HEK293 (cell line): ENCODE results near the gene UGGT2.
"Not testable (repeated sequence)": the region's sequence is repeated elsewhere in the genome, so short reads cannot be mapped to it uniquely, and the experiment has no call there.

Source experiments
- CTCF ChIA-PET: fragments of 350-600 bp; formaldehyde crosslinking; extraction: SDS; loops from one replicate; lab custom pipeline; 2021; ENCODE audit warnings: antibody characterized with exemption; lab: Yijun Ruan, JAX
- POLR2A ChIA-PET: fragments of 300-600 bp; formaldehyde crosslinking; extraction: SDS; loops from one replicate; lab custom pipeline; 2020; ENCODE audit warnings: antibody characterized with exemption, inconsistent platforms; lab: Yijun Ruan, JAX
- H3K27ac ChIP-seq: fragments of 200-500 bp; sonication (Bioruptor generic); 2 replicates; pipeline ENCODE4 v1.5.1; 2014; ENCODE audit warnings: low read depth, low read length, control low read depth, inconsistent platforms; ENCODE audit errors: extremely low read depth
- H3K36me3 ChIP-seq, 2 experiments: fragments of 200-500 bp in 1 of 2; sonication (Bioruptor generic) in 1 of 2; 1 replicate in 1 of 2; 2 replicates in 1 of 2; pipeline ENCODE4 v1.5.1; 2014 to 2017; ENCODE audit warnings: inconsistent platforms in 2 of 2, low read length in 2 of 2; ENCODE audit not compliant: control insufficient read depth in 2 of 2, insufficient read depth in 1 of 2
- H3K4me1 ChIP-seq: fragments of 200-500 bp; sonication (Bioruptor generic); 2 replicates; pipeline ENCODE4 v1.5.1; 2014; ENCODE audit warnings: mild to moderate bottlenecking, low read length, inconsistent platforms; ENCODE audit not compliant: control insufficient read depth, insufficient read depth
- H3K4me3 ChIP-seq: 2 replicates; pipeline ENCODE4 v1.5.1; 2011; ENCODE audit warnings: low read depth, mild to moderate bottlenecking, control low read depth, low read length, moderate library complexity
- H3K9me3 ChIP-seq: fragments of 200-500 bp; sonication (Bioruptor generic); 2 replicates; pipeline ENCODE4 v1.5.1; 2014; ENCODE audit warnings: low read depth, low read length, inconsistent platforms; ENCODE audit not compliant: control insufficient read depth, insufficient read depth
- BCL11A ChIP-seq: fragments of 450-650 bp; formaldehyde crosslinking; IDR thresholded peaks from 2 replicates; pipeline ENCODE4 v1.5.1; 2016; ENCODE audit warnings: low read depth, missing biosample characterization, missing genetic modification characterization
- GLIS2 ChIP-seq: fragments of 450-650 bp; formaldehyde crosslinking; IDR thresholded peaks from 2 replicates; pipeline ENCODE4 v1.5.1; 2016; ENCODE audit warnings: missing biosample characterization, missing genetic modification characterization
- KLF8 ChIP-seq: fragments of 450-650 bp; formaldehyde crosslinking; IDR thresholded peaks from 2 replicates; pipeline ENCODE4 v1.5.1; 2016; ENCODE audit warnings: missing biosample characterization, missing genetic modification characterization
- REPIN1 ChIP-seq: fragments of 450-650 bp; formaldehyde crosslinking; IDR thresholded peaks from 2 replicates; pipeline ENCODE4 v1.5.1; 2017; ENCODE audit warnings: missing biosample characterization, missing genetic modification characterization, low read depth
- SP3 ChIP-seq: fragments of 450-650 bp; formaldehyde crosslinking; IDR thresholded peaks from 2 replicates; pipeline ENCODE4 v1.5.1; 2016; ENCODE audit warnings: missing biosample characterization, missing genetic modification characterization
- TRIM28 ChIP-seq: IDR thresholded peaks from 2 replicates; pipeline ENCODE4 v1.6.1; 2011; ENCODE audit warnings: low read length, control low read depth, borderline replicate concordance
- WT1 ChIP-seq: fragments of 450-650 bp; formaldehyde crosslinking; IDR thresholded peaks from 2 replicates; pipeline ENCODE4 v1.5.1; 2016; ENCODE audit warnings: missing biosample characterization, missing genetic modification characterization
- ZNF121 ChIP-seq: fragments of 450-650 bp; formaldehyde crosslinking; IDR thresholded peaks from 2 replicates; pipeline ENCODE4 v1.5.1; 2016; ENCODE audit warnings: missing biosample characterization, missing genetic modification characterization
- ZNF19 ChIP-seq: fragments of 450-650 bp; formaldehyde crosslinking; IDR thresholded peaks from 2 replicates; pipeline ENCODE4; 2016; ENCODE audit warnings: missing biosample characterization, missing genetic modification characterization, low read depth
- ZNF24 ChIP-seq: fragments of 450-650 bp; formaldehyde crosslinking; IDR thresholded peaks from 2 replicates; pipeline ENCODE4 v1.5.1; 2016; ENCODE audit warnings: missing biosample characterization, missing genetic modification characterization
- ZNF274 ChIP-seq, 2 experiments: fragments of 200-500 bp in 1 of 2; fragments of 450-650 bp in 1 of 2; sonication (Bioruptor generic) in 1 of 2; formaldehyde crosslinking in 1 of 2; IDR thresholded peaks; 2 replicates each; pipeline versions ENCODE4 v1.5.1 to v1.6.1; 2014 to 2016; ENCODE audit warnings: borderline replicate concordance in 1 of 2, inconsistent platforms in 1 of 2, low read length in 1 of 2, missing biosample characterization in 1 of 2, missing genetic modification characterization in 1 of 2
- ZNF426 ChIP-seq: fragments of 450-650 bp; formaldehyde crosslinking; IDR thresholded peaks from 2 replicates; pipeline ENCODE4 v1.5.1; 2017; ENCODE audit warnings: missing biosample characterization, missing genetic modification characterization, mild to moderate bottlenecking, inconsistent platforms, moderate library complexity
- ZNF558 ChIP-seq: fragments of 450-650 bp; formaldehyde crosslinking; IDR thresholded peaks from 2 replicates; pipeline ENCODE4 v1.5.1; 2016; ENCODE audit warnings: missing biosample characterization, missing genetic modification characterization
- ZNF560 ChIP-seq: fragments of 450-650 bp; formaldehyde crosslinking; IDR thresholded peaks from 2 replicates; pipeline ENCODE4 v1.5.1; 2017; ENCODE audit warnings: missing biosample characterization, missing genetic modification characterization, borderline replicate concordance
- ZNF561 ChIP-seq: fragments of 450-650 bp; IDR thresholded peaks from 2 replicates; pipeline ENCODE4 v1.5.1; 2018; ENCODE audit warnings: missing biosample characterization, missing genetic modification characterization, borderline replicate concordance
- ZNF654 ChIP-seq: fragments of 450-650 bp; formaldehyde crosslinking; IDR thresholded peaks from 2 replicates; pipeline ENCODE4 v1.5.1; 2016; ENCODE audit warnings: low read depth, missing biosample characterization, missing genetic modification characterization
- ZNF660 ChIP-seq: fragments of 450-650 bp; IDR thresholded peaks from 2 replicates; pipeline ENCODE4 v1.5.1; 2018; ENCODE audit warnings: missing biosample characterization, mild to moderate bottlenecking, missing genetic modification characterization
- ZNF677 ChIP-seq: fragments of 450-650 bp; IDR thresholded peaks from 2 replicates; pipeline ENCODE4 v1.5.0; 2018; ENCODE audit warnings: missing biosample characterization, mild to moderate bottlenecking, missing genetic modification characterization, moderate library complexity
- TF ChIP-seq, protein P1 (sequence below): fragments of 450-650 bp; formaldehyde crosslinking; IDR thresholded peaks from 2 replicates; pipeline ENCODE4 v1.5.1; 2016; ENCODE audit warnings: missing biosample characterization, missing genetic modification characterization
- TF ChIP-seq, protein P2 (sequence below): fragments of 450-650 bp; IDR thresholded peaks from 2 replicates; pipeline ENCODE4 v1.5.1; 2018; ENCODE audit warnings: missing biosample characterization, mild to moderate bottlenecking, missing genetic modification characterization
- TF ChIP-seq, protein P3 (sequence below): fragments of 450-650 bp; formaldehyde crosslinking; IDR thresholded peaks from 2 replicates; pipeline ENCODE4 v1.5.1; 2016; ENCODE audit warnings: missing biosample characterization, missing genetic modification characterization
- TF ChIP-seq, protein P4 (sequence below): fragments of 450-650 bp; formaldehyde crosslinking; IDR thresholded peaks from 2 replicates; pipeline ENCODE4 v1.5.1; 2016; ENCODE audit warnings: missing biosample characterization, missing genetic modification characterization
- TF ChIP-seq, protein P5 (sequence below): fragments of 450-650 bp; formaldehyde crosslinking; IDR thresholded peaks from 2 replicates; pipeline ENCODE4 v1.5.1; 2017; ENCODE audit warnings: missing biosample characterization, missing genetic modification characterization

The UGGT2 gene

DNA sequence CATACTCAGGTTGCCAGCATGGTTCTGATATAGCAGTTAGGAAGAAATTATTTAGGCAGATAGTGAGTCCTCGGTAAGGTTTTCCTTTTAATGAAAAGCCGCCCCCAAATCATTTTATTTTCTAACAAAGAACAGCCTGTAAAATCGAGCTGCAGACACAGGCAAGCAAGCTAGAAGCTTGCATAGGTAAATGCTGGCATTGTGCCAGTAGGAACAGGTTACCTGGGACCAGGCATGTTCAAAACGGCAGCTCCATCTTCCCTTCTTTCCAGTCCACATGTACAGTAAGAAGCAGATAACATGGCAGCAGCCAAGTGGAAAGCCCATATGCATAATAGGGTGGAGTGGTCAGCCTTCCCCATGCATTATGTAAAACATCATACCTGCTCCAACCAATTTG lies 71.1 kb downstream of the UGGT2 start:
- POLR2A ChIA-PET, result no interaction called here
- TF ChIP-seq TRIM28 (no peak), ZNF558 (tag by site-specific recombination) (no peak), ZNF677 (tag by site-specific recombination) (no peak), ZNF24 (tag by site-specific recombination) (no peak), KLF8 (no peak), ZNF19 (tag by site-specific recombination) (no peak), ZNF560 (no peak), ZNF654 (tag by site-specific recombination) (no peak)
- TF ChIP-seq, protein P1, sequence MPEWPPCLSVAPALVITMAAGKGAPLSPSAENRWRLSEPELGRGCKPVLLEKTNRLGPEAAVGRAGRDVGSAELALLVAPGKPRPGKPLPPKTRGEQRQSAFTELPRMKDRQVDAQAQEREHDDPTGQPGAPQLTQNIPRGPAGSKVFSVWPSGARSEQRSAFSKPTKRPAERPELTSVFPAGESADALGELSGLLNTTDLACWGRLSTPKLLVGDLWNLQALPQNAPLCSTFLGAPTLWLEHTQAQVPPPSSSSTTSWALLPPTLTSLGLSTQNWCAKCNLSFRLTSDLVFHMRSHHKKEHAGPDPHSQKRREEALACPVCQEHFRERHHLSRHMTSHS (tag by site-specific recombination), result no peak
- TF ChIP-seq, all 188 proteins: peak for 0
- Histone ChIP-seq H3K9me3 (no peaks in the 10 kb centered on the region), H3K4me3 (no peak overlapping the region), H3K36me3 (no peaks in the 10 kb centered on the region), H3K27ac (no peak overlapping the region), H3K4me1 (no peaks in the 10 kb centered on the region)
- CTCF ChIA-PET, result interaction anchor here (1.0 kb wide), 3 partner anchors 21 to 488 kb away, joined by 3 to 4 read pairs (median 3); no protein-coding TSS in a partner anchor

DNA sequence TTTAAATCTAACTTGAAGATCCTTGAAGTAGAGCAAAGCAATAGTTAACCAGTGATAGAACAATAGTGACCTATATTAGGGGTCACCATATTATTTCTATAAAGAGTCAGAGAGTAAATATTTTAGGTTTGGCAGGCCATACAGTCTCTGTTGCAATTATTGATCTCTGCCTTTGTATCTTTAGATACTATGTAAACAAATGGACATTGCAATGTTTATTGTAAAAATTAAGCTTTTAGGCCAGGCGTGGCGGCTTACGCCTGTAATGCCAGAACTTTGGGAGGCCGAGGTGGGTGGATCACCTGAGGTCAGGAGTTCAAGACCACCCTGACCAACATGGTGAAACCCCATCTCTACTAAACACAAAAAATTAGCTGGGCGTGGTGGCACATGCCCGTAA lies 80.5 kb downstream of the UGGT2 start:
- POLR2A ChIA-PET, result not testable (repeated sequence)

DNA sequence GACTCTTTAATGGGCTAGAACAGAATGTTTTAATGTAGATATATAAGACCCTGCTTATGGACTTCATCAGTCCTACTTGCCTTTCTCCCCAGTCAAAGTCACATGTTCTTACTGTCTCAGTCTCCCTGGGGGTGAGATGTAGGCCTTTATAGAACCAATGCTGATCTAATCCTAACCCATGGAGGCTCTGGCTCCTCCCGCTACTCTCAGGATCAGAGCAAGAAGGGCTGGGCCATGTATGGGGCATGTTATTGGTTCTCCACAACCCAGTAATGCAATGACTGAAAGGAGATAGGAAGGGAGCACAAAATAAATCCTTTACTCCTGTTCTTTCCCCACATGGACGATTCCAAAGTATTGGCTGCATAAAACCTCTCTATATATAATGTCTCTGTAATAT lies 82.3 kb downstream of the UGGT2 start:
- Histone ChIP-seq H3K9me3 (no peaks in the 10 kb centered on the region), H3K36me3 (peaks cover 0 to 16% of the 10 kb centered on the region in 2 experiments; a peak in 1 of 3 replicates), H3K4me1 (no peaks in the 10 kb centered on the region), H3K27ac (no peak overlapping the region), H3K4me3 (no peak overlapping the region)
- POLR2A ChIA-PET, result no interaction called here
- TF ChIP-seq ZNF121 (tag by site-specific recombination), result no peak
- CTCF ChIA-PET, result no interaction called here

More for the DNA sequence above, 80.5 kb downstream of the UGGT2 start:
- not testable (repeated sequence) for H3K27ac ChIP-seq, H3K4me1 ChIP-seq, H3K9me3 ChIP-seq, H3K4me3 ChIP-seq
- CTCF ChIA-PET, result interaction anchor here (0.6 kb wide), 2 partner anchors 337 to 1437 kb away, joined by 3 read pairs; no protein-coding TSS in a partner anchor
- peaks cover 0 to 16% of the 10 kb centered on the region in 2 experiments; a peak in 1 of 3 replicates for H3K36me3 ChIP-seq

DNA sequence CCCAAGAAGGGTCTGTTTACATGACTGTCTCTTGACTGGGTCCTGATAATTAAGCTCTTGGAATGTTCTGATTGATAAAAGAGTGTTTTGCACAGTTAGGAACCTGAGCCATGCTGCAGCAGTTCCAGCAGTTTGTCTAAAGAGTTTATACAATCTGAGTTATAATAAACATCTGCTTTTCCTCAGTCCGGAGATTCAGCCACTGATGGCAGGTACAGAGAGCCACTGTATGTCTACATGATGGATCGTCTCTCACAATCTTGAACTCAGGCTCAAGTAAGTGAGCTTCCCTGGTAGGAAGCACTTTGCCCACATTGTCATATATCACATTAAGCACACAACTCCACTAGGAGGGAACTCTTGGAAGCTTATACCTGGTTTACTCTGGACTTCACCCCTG lies 84.3 kb downstream of the UGGT2 start:
- ChIA-PET POLR2A (no interaction called here), CTCF (no interaction called here)
- Histone ChIP-seq H3K9me3 (no peaks in the 10 kb centered on the region), H3K4me1 (no peaks in the 10 kb centered on the region), H3K4me3 (no peak overlapping the region), H3K27ac (no peak overlapping the region), H3K36me3 (peaks cover 0 to 16% of the 10 kb centered on the region in 2 experiments; a peak in 1 of 3 replicates)
- TF ChIP-seq, protein P2, sequence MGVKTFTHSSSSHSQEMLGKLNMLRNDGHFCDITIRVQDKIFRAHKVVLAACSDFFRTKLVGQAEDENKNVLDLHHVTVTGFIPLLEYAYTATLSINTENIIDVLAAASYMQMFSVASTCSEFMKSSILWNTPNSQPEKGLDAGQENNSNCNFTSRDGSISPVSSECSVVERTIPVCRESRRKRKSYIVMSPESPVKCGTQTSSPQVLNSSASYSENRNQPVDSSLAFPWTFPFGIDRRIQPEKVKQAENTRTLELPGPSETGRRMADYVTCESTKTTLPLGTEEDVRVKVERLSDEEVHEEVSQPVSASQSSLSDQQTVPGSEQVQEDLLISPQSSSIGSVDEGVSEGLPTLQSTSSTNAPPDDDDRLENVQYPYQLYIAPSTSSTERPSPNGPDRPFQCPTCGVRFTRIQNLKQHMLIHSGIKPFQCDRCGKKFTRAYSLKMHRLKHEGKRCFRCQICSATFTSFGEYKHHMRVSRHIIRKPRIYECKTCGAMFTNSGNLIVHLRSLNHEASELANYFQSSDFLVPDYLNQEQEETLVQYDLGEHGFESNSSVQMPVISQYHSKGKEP (tag by site-specific recombination), result no peak
- TF ChIP-seq SP3 (no peak), ZNF426 (no peak), WT1 (tag by site-specific recombination) (no peak), ZNF660 (tag by site-specific recombination) (no peak), ZNF274 (IDR thresholded peaks at IDR 0.05; ENCODE audit: low read length) (no peak), ZNF274 (tag by site-specific recombination; IDR thresholded peaks at IDR 0.05; ENCODE audit: borderline replicate concordance) (no peak), BCL11A (tag by site-specific recombination) (no peak), ZNF561 (tag by site-specific recombination) (no peak), REPIN1 (tag by site-specific recombination) (no peak), GLIS2 (no peak)
- TF ChIP-seq, protein P3, sequence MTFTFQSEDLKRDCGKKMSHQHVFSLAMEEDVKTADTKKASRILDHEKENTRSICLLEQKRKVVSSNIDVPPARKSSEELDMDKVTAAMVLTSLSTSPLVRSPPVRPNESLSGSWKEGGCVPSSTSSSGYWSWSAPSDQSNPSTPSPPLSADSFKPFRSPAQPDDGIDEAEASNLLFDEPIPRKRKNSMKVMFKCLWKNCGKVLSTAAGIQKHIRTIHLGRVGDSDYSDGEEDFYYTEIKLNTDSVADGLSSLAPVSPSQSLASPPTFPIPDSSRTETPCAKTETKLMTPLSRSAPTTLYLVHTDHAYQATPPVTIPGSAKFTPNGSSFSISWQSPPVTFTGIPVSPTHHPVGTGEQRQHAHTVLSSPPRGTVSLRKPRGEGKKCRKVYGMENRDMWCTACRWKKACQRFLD, result no peak
- TF ChIP-seq, protein P4, sequence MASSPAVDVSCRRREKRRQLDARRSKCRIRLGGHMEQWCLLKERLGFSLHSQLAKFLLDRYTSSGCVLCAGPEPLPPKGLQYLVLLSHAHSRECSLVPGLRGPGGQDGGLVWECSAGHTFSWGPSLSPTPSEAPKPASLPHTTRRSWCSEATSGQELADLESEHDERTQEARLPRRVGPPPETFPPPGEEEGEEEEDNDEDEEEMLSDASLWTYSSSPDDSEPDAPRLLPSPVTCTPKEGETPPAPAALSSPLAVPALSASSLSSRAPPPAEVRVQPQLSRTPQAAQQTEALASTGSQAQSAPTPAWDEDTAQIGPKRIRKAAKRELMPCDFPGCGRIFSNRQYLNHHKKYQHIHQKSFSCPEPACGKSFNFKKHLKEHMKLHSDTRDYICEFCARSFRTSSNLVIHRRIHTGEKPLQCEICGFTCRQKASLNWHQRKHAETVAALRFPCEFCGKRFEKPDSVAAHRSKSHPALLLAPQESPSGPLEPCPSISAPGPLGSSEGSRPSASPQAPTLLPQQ (tag by site-specific recombination), result no peak
- TF ChIP-seq, protein P5, sequence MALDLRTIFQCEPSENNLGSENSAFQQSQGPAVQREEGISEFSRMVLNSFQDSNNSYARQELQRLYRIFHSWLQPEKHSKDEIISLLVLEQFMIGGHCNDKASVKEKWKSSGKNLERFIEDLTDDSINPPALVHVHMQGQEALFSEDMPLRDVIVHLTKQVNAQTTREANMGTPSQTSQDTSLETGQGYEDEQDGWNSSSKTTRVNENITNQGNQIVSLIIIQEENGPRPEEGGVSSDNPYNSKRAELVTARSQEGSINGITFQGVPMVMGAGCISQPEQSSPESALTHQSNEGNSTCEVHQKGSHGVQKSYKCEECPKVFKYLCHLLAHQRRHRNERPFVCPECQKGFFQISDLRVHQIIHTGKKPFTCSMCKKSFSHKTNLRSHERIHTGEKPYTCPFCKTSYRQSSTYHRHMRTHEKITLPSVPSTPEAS (tag by site-specific recombination), result no peak
